Measurements from ENCODE around the gene EFNA5. TPM values are rescaled to one million over a fixed set of nuclear protein-coding genes. Genes with fewer than 3 reads are reported as not detected.

The EFNA5 gene
- total RNA-seq, 1 experiment from 2014 or later = 51.2 TPM

- peak overlapping the region; percentile 52 for H3K4me3 Mint-ChIP-seq (ENCODE audit: unreplicated experiment)
- TF ChIP-seq CTCF (IDR thresholded peaks at IDR 0.05; ENCODE audit: unreplicated experiment) = no peak
- H3K9me3 Mint-ChIP-seq (ENCODE audit: unreplicated experiment) = no peaks in the 10 kb centered on the region
- no peaks in the 10 kb centered on the region for H3K27me3 Mint-ChIP-seq (ENCODE audit: insufficient read depth, unreplicated experiment)
- BruUV-seq (replicated peaks) = no TSS peak
- peaks cover 9% of the 10 kb centered on the region for H3K36me3 Mint-ChIP-seq (ENCODE audit: insufficient read depth, unreplicated experiment)
- H3K27ac Mint-ChIP-seq (ENCODE audit: low read depth, unreplicated experiment) = peak overlapping the region; percentile 27
- peak; percentile 30 for DNase-seq (ENCODE audit: unreplicated experiment)
- intact Hi-C loops (cut with micrococcal nuclease) = loop anchor here (2.0 kb wide), 1 partner anchor 41 kb away; no protein-coding TSS in a partner anchor
- ChIA-PET POLR2A (interaction anchor here (0.7 to 2.3 kb wide), 7 partner anchors 10 to 240 kb away, joined by 3 to 5 read pairs (median 3); no protein-coding TSS in a partner anchor), CTCF (interaction anchor here (0.6 to 1.4 kb wide), 2 partner anchors 8 to 25 kb away, joined by 3 to 6 read pairs; no protein-coding TSS in a partner anchor)
- peaks cover 51% of the 10 kb centered on the region for H3K4me1 Mint-ChIP-seq (ENCODE audit: insufficient read depth, unreplicated experiment)
These were observed 240.6 kb downstream of the EFNA5 start for GRCh38 chr5:107430071-107430625.

GRCh38 chr5:107428303-107428813 is 242.4 kb downstream of the EFNA5 start:
- CTCF ChIA-PET = no interaction called here

GRCh38 chr5:107426872-107427271 is 243.9 kb downstream of the EFNA5 start:
- BruUV-seq (replicated peaks) = no TSS peak
- no peak for TF ChIP-seq CTCF (IDR thresholded peaks at IDR 0.05; ENCODE audit: unreplicated experiment)
- Mint-ChIP-seq H3K27ac (ENCODE audit: low read depth, unreplicated experiment) (peak overlapping the region; percentile 88), H3K4me3 (ENCODE audit: unreplicated experiment) (no peak overlapping the region), H3K36me3 (ENCODE audit: insufficient read depth, unreplicated experiment) (peaks cover 10% of the 10 kb centered on the region), H3K4me1 (ENCODE audit: insufficient read depth, unreplicated experiment) (peaks cover 47% of the 10 kb centered on the region), H3K9me3 (ENCODE audit: unreplicated experiment) (no peaks in the 10 kb centered on the region), H3K27me3 (ENCODE audit: insufficient read depth, unreplicated experiment) (no peaks in the 10 kb centered on the region)
- no peak for DNase-seq (ENCODE audit: unreplicated experiment)
- ChIA-PET CTCF (interaction anchor here (0.5 to 1.8 kb wide), 7 partner anchors 23 to 972 kb away, joined by 3 to 8 read pairs (median 4); no protein-coding TSS in a partner anchor), POLR2A (interaction anchor here (1.0 to 5.7 kb wide), 9 partner anchors 29 to 245 kb away, joined by 3 to 43 read pairs (median 9); no protein-coding TSS in a partner anchor)
- intact Hi-C loops (cut with micrococcal nuclease) = loop anchor here (5.0 kb wide), 3 partner anchors 40 to 240 kb away; no protein-coding TSS in a partner anchor

More at GRCh38 chr5:107428303-107428813, 242.4 kb downstream of the EFNA5 start:
- H3K4me3 Mint-ChIP-seq (ENCODE audit: unreplicated experiment) = peak overlapping the region; percentile 10
- intact Hi-C loops (cut with micrococcal nuclease) = loop anchor here (5.0 kb wide), 3 partner anchors 39 to 239 kb away; no protein-coding TSS in a partner anchor
- no peaks in the 10 kb centered on the region for H3K9me3 Mint-ChIP-seq (ENCODE audit: unreplicated experiment)
- DNase-seq (ENCODE audit: unreplicated experiment) = no peak
- H3K27ac Mint-ChIP-seq (ENCODE audit: low read depth, unreplicated experiment) = peak overlapping the region; percentile 85
- BruUV-seq (replicated peaks) = no TSS peak
- peaks cover 9% of the 10 kb centered on the region for H3K36me3 Mint-ChIP-seq (ENCODE audit: insufficient read depth, unreplicated experiment)
- TF ChIP-seq CTCF (IDR thresholded peaks at IDR 0.05; ENCODE audit: unreplicated experiment) = no peak
- POLR2A ChIA-PET = interaction anchor here (0.7 to 2.1 kb wide), 6 partner anchors 21 to 232 kb away, joined by 3 to 7 read pairs (median 4); no protein-coding TSS in a partner anchor
- H3K4me1 Mint-ChIP-seq (ENCODE audit: insufficient read depth, unreplicated experiment) = peaks cover 47% of the 10 kb centered on the region
- no peaks in the 10 kb centered on the region for H3K27me3 Mint-ChIP-seq (ENCODE audit: insufficient read depth, unreplicated experiment)

- ChIA-PET CTCF (interaction anchor here (0.5 to 1.8 kb wide), 7 partner anchors 23 to 244 kb away, joined by 3 to 8 read pairs (median 4); no protein-coding TSS in a partner anchor), POLR2A (interaction anchor here (0.7 to 5.7 kb wide), 13 partner anchors 9 to 368 kb away, joined by 3 to 43 read pairs (median 5); no protein-coding TSS in a partner anchor)
- Mint-ChIP-seq H3K36me3 (ENCODE audit: insufficient read depth, unreplicated experiment) (peaks cover 17% of the 10 kb centered on the region), H3K4me3 (ENCODE audit: unreplicated experiment) (peak overlapping the region; percentile 40), H3K9me3 (ENCODE audit: unreplicated experiment) (no peaks in the 10 kb centered on the region), H3K4me1 (ENCODE audit: insufficient read depth, unreplicated experiment) (peaks cover 41% of the 10 kb centered on the region), H3K27ac (ENCODE audit: low read depth, unreplicated experiment) (peak overlapping the region; percentile 88), H3K27me3 (ENCODE audit: insufficient read depth, unreplicated experiment) (no peaks in the 10 kb centered on the region)
- TF ChIP-seq CTCF (IDR thresholded peaks at IDR 0.05; ENCODE audit: unreplicated experiment) = no peak
- BruUV-seq (replicated peaks) = no TSS peak
- intact Hi-C loops (cut with micrococcal nuclease) = loop anchor here (5.0 kb wide), 3 partner anchors 41 to 241 kb away; no protein-coding TSS in a partner anchor
- no peak for DNase-seq (ENCODE audit: unreplicated experiment)
These were observed 244.5 kb downstream of the EFNA5 start for GRCh38 chr5:107426209-107426608.

Data from MCF 10A (cell line).